GM12878 (cell line): ENCODE data around the gene RBM19. TPM values are rescaled to one million over a fixed set of nuclear protein-coding genes. Genes with fewer than 3 reads are reported as not detected.

Source experiments
- ATAC-seq: fragments of 200-7000 bp; cut with Tn5 transposase; 3 replicates; pipeline ENCODE4 v1.9.1; 2020; ENCODE audit warnings: mild to moderate bottlenecking, moderate library complexity
- BruUV-seq: library from RNA; stranded (reverse); fragments of 400-500 nt; replicated peaks from 2 replicates; lab custom pipeline; 2021; lab: Mats Ljungman, UMichigan
- CTCF ChIA-PET: fragments of 300-600 bp; sonication (Branson Sonifier 250); formaldehyde crosslinking; extraction: SDS; loops from one replicate; lab custom pipeline; 2021; ENCODE audit warnings: inconsistent platforms; lab: Yijun Ruan, JAX
- POLR2A ChIA-PET: fragments of 350-600 bp; formaldehyde crosslinking; extraction: SDS; loops from one replicate; lab custom pipeline; 2021; ENCODE audit warnings: inconsistent platforms; lab: Charles Lee
- RAD21 ChIA-PET: fragments of 300-600 bp; sonication (Branson Sonifier 250); formaldehyde crosslinking; loops from one replicate; lab custom pipeline; 2023; ENCODE audit warnings: antibody characterized with exemption; ENCODE audit not compliant: unreplicated experiment; lab: Charles Lee
- SMC1A ChIA-PET: fragments of 300-600 bp; sonication (Branson Sonifier 250); formaldehyde crosslinking; loops from one replicate; lab custom pipeline; 2023; ENCODE audit not compliant: unreplicated experiment, uncharacterized antibody; lab: Charles Lee
- DNase-seq: peaks from one replicate; pipeline ENCODE4 v3.0.0-alpha.2; 2011; ENCODE audit warnings: low read depth, low spot score
- FAIRE-seq: peaks from 3 replicates; lab custom pipeline; 2011; peaks lifted over from hg19 to GRCh38; lab: Jason Lieb, UNC
- H2AFZ ChIP-seq: 2 replicates; pipeline ENCODE4 v1.6.0; 2011; ENCODE audit warnings: low read depth, low read length, control low read depth; ENCODE audit not compliant: control insufficient read depth
- H3K27ac ChIP-seq: 2 replicates; pipeline ENCODE4 v1.5.1; 2011; ENCODE audit warnings: control low read depth; ENCODE audit not compliant: control insufficient read depth, insufficient read depth
- H3K27me3 ChIP-seq, 2 experiments: replicated peaks in 1 of 2; 2 replicates each; pipeline versions ENCODE4 v1.6.0 to v1.6.1; 2011; ENCODE audit warnings: low read length in 1 of 2; ENCODE audit not compliant: control insufficient read depth in 2 of 2, insufficient read depth in 2 of 2
- H3K36me3 ChIP-seq, 2 experiments: 2 replicates each; pipeline ENCODE4 v1.5.1; 2011; ENCODE audit warnings: low read length in 1 of 2; ENCODE audit not compliant: control insufficient read depth in 2 of 2, insufficient read depth in 2 of 2
- H3K4me1 ChIP-seq: 2 replicates; pipeline ENCODE4 v1.6.1; 2011; ENCODE audit warnings: mild to moderate bottlenecking, low read length, moderate library complexity, mixed read lengths; ENCODE audit not compliant: control insufficient read depth, insufficient read depth
- H3K4me2 ChIP-seq: 2 replicates; pipeline ENCODE4 v1.6.0; 2011; ENCODE audit warnings: control low read depth; ENCODE audit not compliant: control insufficient read depth, insufficient read depth
- H3K4me3 ChIP-seq: fragments of 200-600 bp; sonication (generic); 2 replicates; pipeline ENCODE4 v1.5.1; 2016
- H3K79me2 ChIP-seq: 2 replicates; pipeline ENCODE4 v1.6.0; 2011; ENCODE audit warnings: low read length; ENCODE audit not compliant: control insufficient read depth, insufficient read depth
- H3K9ac ChIP-seq: 2 replicates; pipeline ENCODE4 v1.8.0; 2011; ENCODE audit warnings: low read length, control low read depth, mixed read lengths; ENCODE audit not compliant: control insufficient read depth, insufficient read depth
- H3K9me3 ChIP-seq: replicated peaks from 3 replicates; pipeline ENCODE4 v1.5.1; 2011; ENCODE audit warnings: mild to moderate bottlenecking, low read length; ENCODE audit not compliant: control insufficient read depth, insufficient read depth
- H4K20me1 ChIP-seq: 2 replicates; pipeline ENCODE4 v1.6.0; 2011; ENCODE audit not compliant: control insufficient read depth, insufficient read depth
- ATF7 ChIP-seq: fragments of 450-650 bp; IDR thresholded peaks from 2 replicates; pipeline ENCODE4 v1.6.1; 2016; ENCODE audit warnings: low read depth, mild to moderate bottlenecking
- CBX5 ChIP-seq: sonication (generic); IDR thresholded peaks from 2 replicates; pipeline ENCODE4 v1.6.1; 2016; ENCODE audit warnings: low read depth, moderate library complexity, mild to moderate bottlenecking, inconsistent platforms
- E2F8 ChIP-seq: fragments of 450-650 bp; IDR thresholded peaks from 2 replicates; pipeline ENCODE4 v1.6.1; 2018; ENCODE audit warnings: mild to moderate bottlenecking, low read depth, moderate library complexity; ENCODE audit not compliant: partially characterized antibody
- GATAD2B ChIP-seq: fragments of 450-650 bp; conservative IDR thresholded peaks from 2 replicates; pipeline ENCODE4 v1.6.1; 2017; ENCODE audit warnings: low read depth, mild to moderate bottlenecking, moderate library complexity
- IRF4 ChIP-seq: IDR thresholded peaks from 2 replicates; pipeline ENCODE4 v1.6.1; 2011; ENCODE audit warnings: low read depth, low read length
- JUNB ChIP-seq: IDR thresholded peaks from 2 replicates; pipeline ENCODE4 v1.6.1; 2016; ENCODE audit warnings: antibody characterized with exemption, mild to moderate bottlenecking
- KLF5 ChIP-seq: fragments of 450-650 bp; IDR thresholded peaks from 2 replicates; pipeline ENCODE4 v1.6.1; 2014; ENCODE audit warnings: mild to moderate bottlenecking; ENCODE audit not compliant: partially characterized antibody
- MLLT1 ChIP-seq: fragments of 450-650 bp; IDR thresholded peaks from 2 replicates; pipeline ENCODE4 v1.6.1; 2016; ENCODE audit warnings: mild to moderate bottlenecking
- MTA2 ChIP-seq: fragments of 450-650 bp; IDR thresholded peaks from 2 replicates; pipeline ENCODE4 v1.6.1; 2016; ENCODE audit warnings: low read depth, mild to moderate bottlenecking, moderate library complexity
- NFXL1 ChIP-seq: fragments of 450-650 bp; IDR thresholded peaks from 2 replicates; pipeline ENCODE4 v1.6.1; 2017; ENCODE audit warnings: antibody characterized with exemption, mild to moderate bottlenecking, borderline replicate concordance
- RAD21 ChIP-seq: IDR thresholded peaks from 2 replicates; pipeline ENCODE4 v1.6.1; 2011; ENCODE audit warnings: mild to moderate bottlenecking, low read depth, low read length, moderate library complexity; ENCODE audit not compliant: insufficient read depth
- ZNF24 ChIP-seq: fragments of 450-650 bp; IDR thresholded peaks from 2 replicates; pipeline ENCODE4 v1.6.1; 2017; ENCODE audit warnings: antibody characterized with exemption, mild to moderate bottlenecking
- ZNF274 ChIP-seq: IDR thresholded peaks from one replicate; pipeline ENCODE4 v1.8.0; 2011; ENCODE audit not compliant: insufficient read length, insufficient read depth
- WGBS: methylation state at CpG from one replicate; pipeline ENCODE4 v1.1.6; 2016; ENCODE audit warnings: low lambda C conversion rate; ENCODE audit not compliant: insufficient replicate concordance, insufficient coverage; ENCODE audit errors: missing lambda C conversion rate; 5-methylcytosine and 5-hydroxymethylcytosine counted together
- in situ Hi-C: fragments of 300-500 bp; cut with MboI; formaldehyde crosslinking; loops from 9 replicates; pipeline ENCODE4 v1.14.3; 2018; ENCODE audit warnings: mixed read lengths
- intact Hi-C: fragments of 100-400 bp; cut with micrococcal nuclease; formaldehyde crosslinking; loops from one replicate; pipeline ENCODE4 v1.14.2; 2022; ENCODE audit not compliant: unreplicated experiment
- polyA plus RNA-seq, 11 experiments: library from polyadenylated mRNA; depleted of rRNA in 4 of 11; unstranded in 6 of 11; stranded (reverse) in 5 of 11; fragments of >200 nt; fragmentation: Nextera tagmentation in 4 of 11; fragmentation: Illumina TruSeq in 1 of 11; extraction: Ambion mirVana in 4 of 11; extraction: Trizol in 1 of 11; gene quantifications; 1 replicate in 1 of 11; 2 replicates in 10 of 11; pipeline versions ENCODE4 v1.2.1 to v1.2.3, GENCODE V29; 2011 to 2016; ENCODE audit warnings: inconsistent platforms in 2 of 11, missing spikeins in 2 of 11, low read depth in 1 of 11
- total RNA-seq, 4 experiments: library from RNA; depleted of rRNA in 3 of 4; stranded (reverse); fragments of >200 nt in 3 of 4; fragmentation: Illumina TruSeq in 1 of 4; extraction: Trizol in 1 of 4; gene quantifications; 2 replicates each; pipeline versions ENCODE4 v1.2.1 to v1.2.3, GENCODE V29; 2013 to 2021

Gene RBM19
- total and polyA plus RNA-seq, 10 of the 15 experiments (the other 5 are each of a cell fraction or from before 2014, with no cell fraction given), result 4.2 to 42.9 (median 28.4) TPM

GRCh38 chr12:113847856-113848255, 118.3 kb downstream of the RBM19 start:
- in situ Hi-C loops, result no loop called here
- intact Hi-C loops, result no loop called here
- ChIA-PET SMC1A (no interaction called here), RAD21 (no interaction called here)
- no peak overlapping the region for H2AFZ ChIP-seq
- H3K4me3 ChIP-seq, result no peak overlapping the region
- no peaks in the 10 kb centered on the region for H3K4me1 ChIP-seq
- TF ChIP-seq ZNF274, result no peak
- TF ChIP-seq IRF4, result no peak
- TF ChIP-seq NFXL1, result no peak
- no peak for TF ChIP-seq ZNF24
- TF ChIP-seq JUNB, result no peak
- no peak for TF ChIP-seq MLLT1
- no peak for TF ChIP-seq CBX5
- TF ChIP-seq E2F8, result no peak
- TF ChIP-seq GATAD2B, result no peak
- no peak for TF ChIP-seq MTA2
- TF ChIP-seq KLF5, result no peak
- TF ChIP-seq ATF7, result no peak
- TF ChIP-seq RAD21, result no peak
- TF ChIP-seq, all 136 proteins: peak for 0
- peaks cover 4 to 10% of the 10 kb centered on the region in 2 experiments; a peak in 3 of 4 replicates for H3K36me3 ChIP-seq
- no peaks in the 10 kb centered on the region for H4K20me1 ChIP-seq
- ChIA-PET POLR2A (no interaction called here), CTCF (no interaction called here)
- no peaks in the 10 kb centered on the region for H3K79me2 ChIP-seq
- FAIRE-seq (no peak), ATAC-seq (no peak), DNase-seq (no peak)
- BruUV-seq, result no TSS peak
- 89% methylated on average over 3 of the region's 3 CpGs for WGBS
- H3K27ac ChIP-seq, result no peak overlapping the region
- H3K27me3 ChIP-seq, result no peaks in the 10 kb centered on the region
- H3K9ac ChIP-seq, result no peak overlapping the region
- H3K4me2 ChIP-seq, result no peak overlapping the region
- no peaks in the 10 kb centered on the region for H3K9me3 ChIP-seq
